Measurements from ENCODE around the gene ELFN1.

DNA sequence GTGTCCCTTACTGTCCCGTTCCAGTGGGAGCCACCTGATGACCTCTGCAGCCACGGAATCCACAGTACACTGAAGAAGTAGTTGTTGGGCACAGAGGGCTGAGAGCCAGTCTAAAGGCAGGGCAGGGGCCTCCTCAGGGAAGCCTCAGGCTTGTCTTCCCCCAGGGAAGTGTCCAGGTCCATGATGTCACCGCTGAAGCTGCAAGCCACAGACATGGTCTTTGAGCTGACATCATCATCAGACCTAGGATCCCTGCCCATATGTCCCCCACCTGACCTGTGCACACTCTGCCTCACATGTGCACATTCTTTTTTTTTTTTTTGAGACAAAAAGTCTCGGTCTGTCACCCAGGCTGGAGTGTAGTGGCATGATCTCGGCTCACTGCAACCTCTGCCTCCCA, 38.4 kb upstream of the ELFN1 start:
- TF ChIP-seq MAX (IDR thresholded peaks at IDR 0.05) = no peak
- TF ChIP-seq, protein P1, sequence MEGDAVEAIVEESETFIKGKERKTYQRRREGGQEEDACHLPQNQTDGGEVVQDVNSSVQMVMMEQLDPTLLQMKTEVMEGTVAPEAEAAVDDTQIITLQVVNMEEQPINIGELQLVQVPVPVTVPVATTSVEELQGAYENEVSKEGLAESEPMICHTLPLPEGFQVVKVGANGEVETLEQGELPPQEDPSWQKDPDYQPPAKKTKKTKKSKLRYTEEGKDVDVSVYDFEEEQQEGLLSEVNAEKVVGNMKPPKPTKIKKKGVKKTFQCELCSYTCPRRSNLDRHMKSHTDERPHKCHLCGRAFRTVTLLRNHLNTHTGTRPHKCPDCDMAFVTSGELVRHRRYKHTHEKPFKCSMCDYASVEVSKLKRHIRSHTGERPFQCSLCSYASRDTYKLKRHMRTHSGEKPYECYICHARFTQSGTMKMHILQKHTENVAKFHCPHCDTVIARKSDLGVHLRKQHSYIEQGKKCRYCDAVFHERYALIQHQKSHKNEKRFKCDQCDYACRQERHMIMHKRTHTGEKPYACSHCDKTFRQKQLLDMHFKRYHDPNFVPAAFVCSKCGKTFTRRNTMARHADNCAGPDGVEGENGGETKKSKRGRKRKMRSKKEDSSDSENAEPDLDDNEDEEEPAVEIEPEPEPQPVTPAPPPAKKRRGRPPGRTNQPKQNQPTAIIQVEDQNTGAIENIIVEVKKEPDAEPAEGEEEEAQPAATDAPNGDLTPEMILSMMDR (IDR thresholded peaks at IDR 0.05; ENCODE audit: low read depth, low read length, missing input control) = no peak
- no peak for TF ChIP-seq SP1 (IDR thresholded peaks at IDR 0.05)
- TF ChIP-seq TAF1 (conservative IDR thresholded peaks at IDR 0.05) = no peak
- TF ChIP-seq, protein P2, sequence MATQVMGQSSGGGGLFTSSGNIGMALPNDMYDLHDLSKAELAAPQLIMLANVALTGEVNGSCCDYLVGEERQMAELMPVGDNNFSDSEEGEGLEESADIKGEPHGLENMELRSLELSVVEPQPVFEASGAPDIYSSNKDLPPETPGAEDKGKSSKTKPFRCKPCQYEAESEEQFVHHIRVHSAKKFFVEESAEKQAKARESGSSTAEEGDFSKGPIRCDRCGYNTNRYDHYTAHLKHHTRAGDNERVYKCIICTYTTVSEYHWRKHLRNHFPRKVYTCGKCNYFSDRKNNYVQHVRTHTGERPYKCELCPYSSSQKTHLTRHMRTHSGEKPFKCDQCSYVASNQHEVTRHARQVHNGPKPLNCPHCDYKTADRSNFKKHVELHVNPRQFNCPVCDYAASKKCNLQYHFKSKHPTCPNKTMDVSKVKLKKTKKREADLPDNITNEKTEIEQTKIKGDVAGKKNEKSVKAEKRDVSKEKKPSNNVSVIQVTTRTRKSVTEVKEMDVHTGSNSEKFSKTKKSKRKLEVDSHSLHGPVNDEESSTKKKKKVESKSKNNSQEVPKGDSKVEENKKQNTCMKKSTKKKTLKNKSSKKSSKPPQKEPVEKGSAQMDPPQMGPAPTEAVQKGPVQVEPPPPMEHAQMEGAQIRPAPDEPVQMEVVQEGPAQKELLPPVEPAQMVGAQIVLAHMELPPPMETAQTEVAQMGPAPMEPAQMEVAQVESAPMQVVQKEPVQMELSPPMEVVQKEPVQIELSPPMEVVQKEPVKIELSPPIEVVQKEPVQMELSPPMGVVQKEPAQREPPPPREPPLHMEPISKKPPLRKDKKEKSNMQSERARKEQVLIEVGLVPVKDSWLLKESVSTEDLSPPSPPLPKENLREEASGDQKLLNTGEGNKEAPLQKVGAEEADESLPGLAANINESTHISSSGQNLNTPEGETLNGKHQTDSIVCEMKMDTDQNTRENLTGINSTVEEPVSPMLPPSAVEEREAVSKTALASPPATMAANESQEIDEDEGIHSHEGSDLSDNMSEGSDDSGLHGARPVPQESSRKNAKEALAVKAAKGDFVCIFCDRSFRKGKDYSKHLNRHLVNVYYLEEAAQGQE (IDR thresholded peaks at IDR 0.05) = no peak
- TF ChIP-seq YY1 (IDR thresholded peaks at IDR 0.05) = no peak
- no peak for TF ChIP-seq HNF4G (IDR thresholded peaks at IDR 0.05)
- no peak for TF ChIP-seq JUND (IDR thresholded peaks at IDR 0.05)
- TF ChIP-seq, protein P3, sequence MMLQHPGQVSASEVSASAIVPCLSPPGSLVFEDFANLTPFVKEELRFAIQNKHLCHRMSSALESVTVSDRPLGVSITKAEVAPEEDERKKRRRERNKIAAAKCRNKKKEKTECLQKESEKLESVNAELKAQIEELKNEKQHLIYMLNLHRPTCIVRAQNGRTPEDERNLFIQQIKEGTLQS (IDR thresholded peaks at IDR 0.05) = no peak
- no peak for TF ChIP-seq RAD21 (IDR thresholded peaks at IDR 0.05)
- TF ChIP-seq, protein P4, sequence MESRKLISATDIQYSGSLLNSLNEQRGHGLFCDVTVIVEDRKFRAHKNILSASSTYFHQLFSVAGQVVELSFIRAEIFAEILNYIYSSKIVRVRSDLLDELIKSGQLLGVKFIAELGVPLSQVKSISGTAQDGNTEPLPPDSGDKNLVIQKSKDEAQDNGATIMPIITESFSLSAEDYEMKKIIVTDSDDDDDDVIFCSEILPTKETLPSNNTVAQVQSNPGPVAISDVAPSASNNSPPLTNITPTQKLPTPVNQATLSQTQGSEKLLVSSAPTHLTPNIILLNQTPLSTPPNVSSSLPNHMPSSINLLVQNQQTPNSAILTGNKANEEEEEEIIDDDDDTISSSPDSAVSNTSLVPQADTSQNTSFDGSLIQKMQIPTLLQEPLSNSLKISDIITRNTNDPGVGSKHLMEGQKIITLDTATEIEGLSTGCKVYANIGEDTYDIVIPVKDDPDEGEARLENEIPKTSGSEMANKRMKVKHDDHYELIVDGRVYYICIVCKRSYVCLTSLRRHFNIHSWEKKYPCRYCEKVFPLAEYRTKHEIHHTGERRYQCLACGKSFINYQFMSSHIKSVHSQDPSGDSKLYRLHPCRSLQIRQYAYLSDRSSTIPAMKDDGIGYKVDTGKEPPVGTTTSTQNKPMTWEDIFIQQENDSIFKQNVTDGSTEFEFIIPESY (IDR thresholded peaks at IDR 0.05) = no peak
- no peak for TF ChIP-seq NR2F2 (IDR thresholded peaks at IDR 0.05)
- no peak for TF ChIP-seq HNF4A (conservative IDR thresholded peaks at IDR 0.05)
- no peak for TF ChIP-seq EGR1 (IDR thresholded peaks at IDR 0.05; ENCODE audit: low read depth in 2 of 2)
